CD14-positive monocyte (primary cell): ENCODE measurements around the gene PPP1R12B. TPM values are rescaled to one million over a fixed set of nuclear protein-coding genes. Genes with fewer than 3 reads are reported as not detected.

Experiments
- DNase-seq, 3 donors: peaks; one replicate each; pipeline ENCODE4 v3.0.0-alpha.2; 2011 to 2022
- H2AFZ ChIP-seq: 2 replicates; pipeline ENCODE4 v1.6.0; 2012; ENCODE audit warnings: mild to moderate bottlenecking, low read depth, low read length, inconsistent platforms; ENCODE audit not compliant: insufficient read depth, poor library complexity, severe bottlenecking
- H3K27ac ChIP-seq, 2 donors: 1 replicate in 1 of 2; 2 replicates in 1 of 2; pipeline ENCODE4 v1.5.1; 2012 to 2013; ENCODE audit warnings: low read length in 2 of 2, control low read depth in 1 of 2, inconsistent platforms in 1 of 2, low read depth in 1 of 2, mild to moderate bottlenecking in 1 of 2
- H3K27me3 ChIP-seq, 2 donors: one replicate each; pipeline versions ENCODE4 v1.6.0 to v1.6.1; 2011 to 2013; ENCODE audit warnings: low read length in 2 of 2; ENCODE audit not compliant: control insufficient read depth in 2 of 2, insufficient read depth in 2 of 2
- H3K36me3 ChIP-seq, 2 donors: replicated peaks in 1 of 2; 1 replicate in 1 of 2; 2 replicates in 1 of 2; pipeline versions ENCODE4 v1.5.1 to v1.6.1; 2012 to 2013; ENCODE audit warnings: low read length in 2 of 2, control low read depth in 1 of 2, inconsistent platforms in 1 of 2, mild to moderate bottlenecking in 1 of 2; ENCODE audit not compliant: insufficient read depth in 2 of 2, control insufficient read depth in 1 of 2
- H3K4me1 ChIP-seq, 2 donors: 1 replicate in 1 of 2; 2 replicates in 1 of 2; pipeline versions ENCODE4 v1.5.1 to v1.6.1; 2012 to 2013; ENCODE audit warnings: low read length in 2 of 2, control low read depth in 1 of 2, inconsistent platforms in 1 of 2, mild to moderate bottlenecking in 1 of 2, moderate library complexity in 1 of 2; ENCODE audit not compliant: insufficient read depth in 2 of 2, control insufficient read depth in 1 of 2
- H3K4me2 ChIP-seq: replicated peaks from 2 replicates; pipeline ENCODE3; 2012; ENCODE audit warnings: low read length, moderate library complexity, mild to moderate bottlenecking; ENCODE audit not compliant: poor library complexity, severe bottlenecking; ENCODE audit errors: extremely low read depth
- H3K4me3 ChIP-seq, 3 experiments: fragments of 200-600 bp in 1 of 3; sonication (generic) in 1 of 3; replicated peaks in 1 of 3; 1 replicate in 2 of 3; 2 replicates in 1 of 3; pipeline ENCODE4 v1.5.1; 2011 to 2013; ENCODE audit warnings: low read length in 3 of 3, mild to moderate bottlenecking in 3 of 3, control low read depth in 2 of 3, low read depth in 2 of 3, inconsistent platforms in 1 of 3, moderate library complexity in 1 of 3
- H3K79me2 ChIP-seq: 2 replicates; pipeline ENCODE4 v1.6.0; 2012; ENCODE audit warnings: mild to moderate bottlenecking, control low read depth, inconsistent platforms, low read length, moderate library complexity; ENCODE audit not compliant: insufficient read depth
- H3K9ac ChIP-seq: 2 replicates; pipeline ENCODE4 v1.6.0; 2017; ENCODE audit warnings: low read length, mild to moderate bottlenecking; ENCODE audit not compliant: insufficient read depth, poor library complexity, severe bottlenecking
- H3K9me3 ChIP-seq, 2 donors: replicated peaks in 1 of 2; 1 replicate in 1 of 2; 2 replicates in 1 of 2; pipeline versions ENCODE4 v1.5.1 to v1.6.1; 2012 to 2013; ENCODE audit warnings: low read length in 2 of 2, control low read depth in 1 of 2; ENCODE audit not compliant: control insufficient read depth in 1 of 2, insufficient read depth in 1 of 2
- H4K20me1 ChIP-seq: 2 replicates; pipeline ENCODE4 v1.6.0; 2012; ENCODE audit warnings: mild to moderate bottlenecking, low read length, control low read depth, moderate library complexity; ENCODE audit not compliant: insufficient read depth
- H3K27ac Mint-ChIP-seq, 7 donors: one replicate each; pipeline ENCODE4 v1.8.0; 2020; ENCODE audit warnings: mild to moderate bottlenecking in 7 of 7, mixed read lengths in 7 of 7, moderate library complexity in 6 of 7, inconsistent platforms in 2 of 7
- H3K27me3 Mint-ChIP-seq, 3 donors: one replicate each; pipeline ENCODE4 v1.8.0; 2021 to 2022; ENCODE audit warnings: low read depth in 3 of 3, mild to moderate bottlenecking in 3 of 3, mixed read lengths in 3 of 3, moderate library complexity in 3 of 3, inconsistent platforms in 1 of 3
- H3K36me3 Mint-ChIP-seq, 2 donors: one replicate each; pipeline ENCODE4 v1.8.0; 2020; ENCODE audit warnings: mixed read lengths in 2 of 2, inconsistent platforms in 1 of 2, mild to moderate bottlenecking in 1 of 2
- H3K4me1 Mint-ChIP-seq: one replicate; pipeline ENCODE4 v1.8.0; 2020; ENCODE audit warnings: mild to moderate bottlenecking, mixed read lengths
- H3K4me3 Mint-ChIP-seq, 2 donors: one replicate each; pipeline ENCODE4 v1.8.0; 2020; ENCODE audit warnings: mild to moderate bottlenecking in 2 of 2, mixed read lengths in 2 of 2, moderate library complexity in 1 of 2
- H3K9me3 Mint-ChIP-seq, 7 donors: one replicate each; pipeline ENCODE4 v1.8.0; 2020 to 2022; ENCODE audit warnings: mixed read lengths in 7 of 7, mild to moderate bottlenecking in 6 of 7, moderate library complexity in 6 of 7, inconsistent platforms in 2 of 7
- WGBS: methylation state at CpG from one replicate; pipeline ENCODE4 v1.1.5; 2013; ENCODE audit warnings: missing lambda C conversion rate; ENCODE audit not compliant: insufficient coverage; 5-methylcytosine and 5-hydroxymethylcytosine counted together
- intact Hi-C, 2 donors: fragments of 100-400 bp; cut with micrococcal nuclease; formaldehyde crosslinking; loops; one replicate each; pipeline versions ENCODE4 v1.15.0 to v1.15.1; 2023
- polyA plus RNA-seq, 3 donors: library from polyadenylated mRNA; depleted of rRNA in 1 of 3; unstranded in 2 of 3; stranded (reverse) in 1 of 3; fragments of 300-500 nt in 2 of 3; fragments of >200 nt in 1 of 3; fragmentation: Illumina TruSeq in 2 of 3; gene quantifications; 1 replicate in 2 of 3; 2 replicates in 1 of 3; pipeline ENCODE4 v1.2.3, GENCODE V29; 2012 to 2021
- TF ChIP-seq, protein P1 (sequence below): fragments of 200-600 bp; IDR thresholded peaks from one replicate; pipeline ENCODE4 v1.8.0; 2022; ENCODE audit warnings: antibody characterized with exemption, mild to moderate bottlenecking

PPP1R12B gene
- polyA plus RNA-seq, 3 donors: 1.3 to 12.2 (median 1.7) TPM

GRCh38 chr1:202329891-202330290 is 18.6 kb upstream of the PPP1R12B start:
- TF ChIP-seq, protein P1, sequence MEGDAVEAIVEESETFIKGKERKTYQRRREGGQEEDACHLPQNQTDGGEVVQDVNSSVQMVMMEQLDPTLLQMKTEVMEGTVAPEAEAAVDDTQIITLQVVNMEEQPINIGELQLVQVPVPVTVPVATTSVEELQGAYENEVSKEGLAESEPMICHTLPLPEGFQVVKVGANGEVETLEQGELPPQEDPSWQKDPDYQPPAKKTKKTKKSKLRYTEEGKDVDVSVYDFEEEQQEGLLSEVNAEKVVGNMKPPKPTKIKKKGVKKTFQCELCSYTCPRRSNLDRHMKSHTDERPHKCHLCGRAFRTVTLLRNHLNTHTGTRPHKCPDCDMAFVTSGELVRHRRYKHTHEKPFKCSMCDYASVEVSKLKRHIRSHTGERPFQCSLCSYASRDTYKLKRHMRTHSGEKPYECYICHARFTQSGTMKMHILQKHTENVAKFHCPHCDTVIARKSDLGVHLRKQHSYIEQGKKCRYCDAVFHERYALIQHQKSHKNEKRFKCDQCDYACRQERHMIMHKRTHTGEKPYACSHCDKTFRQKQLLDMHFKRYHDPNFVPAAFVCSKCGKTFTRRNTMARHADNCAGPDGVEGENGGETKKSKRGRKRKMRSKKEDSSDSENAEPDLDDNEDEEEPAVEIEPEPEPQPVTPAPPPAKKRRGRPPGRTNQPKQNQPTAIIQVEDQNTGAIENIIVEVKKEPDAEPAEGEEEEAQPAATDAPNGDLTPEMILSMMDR: no peak
- Histone ChIP-seq H3K4me1 (no peaks in the 10 kb centered on the region), H3K79me2 (no peaks in the 10 kb centered on the region), H3K9ac (no peak overlapping the region), H2AFZ (no peak overlapping the region), H3K4me3 (no peak overlapping the region), H3K27me3 (no peaks in the 10 kb centered on the region), H3K27ac (no peak overlapping the region), H3K4me2 (no peak overlapping the region), H3K36me3 (peaks cover 13 to 51% of the 10 kb centered on the region in 2 donors), H3K9me3 (no peaks in the 10 kb centered on the region), H4K20me1 (no peaks in the 10 kb centered on the region)
- Mint-ChIP-seq H3K4me1 (no peaks in the 10 kb centered on the region), H3K27me3 (no peaks in the 10 kb centered on the region), H3K27ac (no peak overlapping the region), H3K36me3 (peaks cover 47 to 50% of the 10 kb centered on the region in 2 donors), H3K9me3 (no peaks in the 10 kb centered on the region), H3K4me3 (no peak overlapping the region)
- DNase-seq: no peak
- intact Hi-C loops: no loop called here

- no peaks in the 10 kb centered on the region for H3K4me1 ChIP-seq
- no peak overlapping the region for H3K27ac ChIP-seq
- H3K27me3 ChIP-seq: no peaks in the 10 kb centered on the region
- H3K27ac Mint-ChIP-seq: no peak overlapping the region
- WGBS: no CpG with 5 or more reads among the region's 4 CpGs
- H3K79me2 ChIP-seq: peaks cover 26% of the 10 kb centered on the region
- H3K9ac ChIP-seq: no peak overlapping the region
- peaks cover 56 to 57% of the 10 kb centered on the region in 2 donors for H3K36me3 Mint-ChIP-seq
- TF ChIP-seq, protein P1: no peak
- intact Hi-C loops: no loop called here
- H3K9me3 ChIP-seq: no peaks in the 10 kb centered on the region
- H3K36me3 ChIP-seq: peaks cover 13 to 61% of the 10 kb centered on the region in 2 donors
- no peak overlapping the region for H3K4me3 Mint-ChIP-seq
- DNase-seq: no peak
- H4K20me1 ChIP-seq: no peaks in the 10 kb centered on the region
- no peaks in the 10 kb centered on the region for H3K4me1 Mint-ChIP-seq
- no peak overlapping the region for H2AFZ ChIP-seq
- H3K4me2 ChIP-seq: no peak overlapping the region
- no peak overlapping the region for H3K4me3 ChIP-seq
- H3K27me3 Mint-ChIP-seq: no peaks in the 10 kb centered on the region
- no peaks in the 10 kb centered on the region for H3K9me3 Mint-ChIP-seq
These were observed 14.6 kb upstream of the PPP1R12B start for GRCh38 chr1:202333861-202334260.
